GM12892 (cell line): ENCODE data around the gene LRRC27.

ENCODE experiments used
- DNase-seq: peaks from one replicate; pipeline ENCODE4 v3.0.0; 2011; ENCODE audit not compliant: insufficient read length
- FAIRE-seq: peaks from 2 replicates; lab custom pipeline; 2011; peaks lifted over from hg19 to GRCh38; lab: Jason Lieb, UNC
- POLR2A ChIP-seq: IDR thresholded peaks from 2 replicates; pipeline ENCODE4 v1.6.1; 2011; ENCODE audit warnings: low read depth, low read length, control low read depth
- POLR2AphosphoS5 ChIP-seq: IDR thresholded peaks from 2 replicates; pipeline ENCODE4 v1.6.1; 2011; ENCODE audit warnings: low read depth, low read length, control low read depth
- TAF1 ChIP-seq: IDR thresholded peaks from 2 replicates; pipeline ENCODE4 v1.6.1; 2011; ENCODE audit warnings: low read depth, mild to moderate bottlenecking, control low read depth, low read length, borderline replicate concordance

The LRRC27 gene

DNA sequence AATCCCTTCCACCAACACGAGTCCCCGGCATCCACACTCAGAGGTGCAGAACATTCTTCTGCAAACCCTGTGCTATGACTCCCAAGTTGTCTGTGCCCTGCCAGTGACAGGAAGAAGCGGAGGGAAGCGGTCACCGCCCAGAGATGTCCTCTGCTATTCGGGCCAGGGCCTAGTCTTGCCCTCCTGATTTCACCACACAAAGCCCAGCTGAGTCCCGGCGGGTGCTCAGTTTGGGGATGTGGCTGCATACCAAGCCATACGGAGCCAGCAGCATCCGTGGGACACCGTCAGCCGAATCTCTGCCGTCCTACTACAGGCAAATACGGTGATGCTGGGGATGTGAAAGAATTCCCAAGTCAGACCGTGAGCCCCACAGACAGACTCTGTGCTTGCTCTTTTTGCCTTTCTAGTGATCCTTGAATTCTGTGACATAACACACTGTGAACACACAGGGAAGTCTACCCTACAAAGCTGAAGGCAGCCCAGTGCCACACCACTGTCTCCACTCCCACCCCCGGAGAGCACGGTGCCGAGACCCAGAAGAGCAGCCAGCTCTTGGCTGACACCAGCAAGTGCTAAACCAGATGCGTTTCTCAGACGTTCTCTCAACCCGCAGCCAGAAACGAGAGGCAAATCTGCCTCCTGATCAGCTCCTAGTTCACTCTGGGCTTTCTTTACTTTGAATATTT is 26.2 kb upstream of the LRRC27 start:
- FAIRE-seq (no peak), DNase-seq (no peak)
- no peak for TF ChIP-seq POLR2A
- TF ChIP-seq POLR2AphosphoS5 = no peak
- no peak for TF ChIP-seq TAF1

DNA sequence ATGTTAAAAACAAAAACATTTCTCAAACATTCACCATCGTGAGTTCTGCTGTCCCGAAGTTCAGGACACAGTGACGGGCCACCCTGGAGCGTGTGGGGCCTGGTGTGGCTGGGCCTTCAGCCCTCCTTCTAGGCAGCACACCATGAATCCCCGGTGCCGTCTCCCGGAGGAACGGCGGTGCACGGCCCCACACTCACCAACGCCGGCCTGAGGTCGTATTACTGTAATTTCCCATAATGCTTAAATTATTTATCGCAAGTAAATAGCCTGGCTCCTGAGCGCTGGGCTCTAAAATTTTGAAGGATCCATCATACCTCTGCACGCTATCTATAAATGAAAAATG is 25.7 kb upstream of the LRRC27 start:
- TF ChIP-seq POLR2AphosphoS5 = no peak
- no peak for TF ChIP-seq POLR2A
- TF ChIP-seq TAF1 = no peak
- DNase-seq = no peak
- no peak for FAIRE-seq

DNA sequence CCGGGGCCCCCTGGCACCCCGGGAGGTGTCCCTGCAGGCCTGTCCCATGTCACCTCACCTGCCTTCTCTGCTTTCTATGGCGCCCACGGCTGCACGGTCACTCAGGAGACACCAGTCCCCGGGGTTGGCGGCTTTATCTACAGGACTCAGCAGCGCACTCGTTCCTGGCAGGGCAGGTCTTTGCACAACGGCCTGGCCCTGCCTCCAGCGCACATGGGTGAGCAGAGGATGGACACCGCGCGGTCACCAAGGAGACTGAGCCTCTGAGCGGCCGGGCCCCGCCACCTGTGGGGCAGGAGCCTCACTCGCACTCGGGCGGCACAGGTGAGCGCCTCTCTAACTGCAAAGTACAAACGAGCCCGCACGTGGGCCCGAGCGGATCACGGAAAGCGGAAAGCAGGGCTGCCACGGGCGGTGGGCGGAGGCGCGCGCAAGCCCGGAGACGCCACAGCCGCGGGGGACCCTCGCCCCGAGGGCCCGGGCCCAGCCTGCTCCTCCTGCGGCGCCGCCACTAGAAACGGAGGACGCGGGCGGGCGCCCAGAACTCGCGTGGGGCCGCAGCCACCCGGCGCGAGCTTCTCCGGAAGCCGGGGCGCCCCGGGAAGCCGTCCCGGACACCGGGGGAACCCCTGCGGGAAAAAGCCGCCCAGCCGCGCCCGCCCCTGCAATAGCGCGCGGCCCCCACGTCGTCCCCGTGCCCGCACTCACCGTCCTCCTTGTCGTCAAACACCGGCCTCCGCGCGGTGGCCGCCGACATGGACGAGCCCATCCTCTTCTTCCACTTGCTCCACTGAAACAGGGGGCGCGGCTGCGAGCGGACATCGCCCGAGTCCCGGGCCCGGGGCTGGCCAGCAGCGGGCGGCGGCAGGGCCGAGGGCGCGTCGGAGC is 24.9 kb upstream of the LRRC27 start:
- FAIRE-seq = no peak
- DNase-seq = no peak
- TF ChIP-seq POLR2A = no peak
- TF ChIP-seq TAF1 = no peak
- TF ChIP-seq POLR2AphosphoS5 = no peak

DNA sequence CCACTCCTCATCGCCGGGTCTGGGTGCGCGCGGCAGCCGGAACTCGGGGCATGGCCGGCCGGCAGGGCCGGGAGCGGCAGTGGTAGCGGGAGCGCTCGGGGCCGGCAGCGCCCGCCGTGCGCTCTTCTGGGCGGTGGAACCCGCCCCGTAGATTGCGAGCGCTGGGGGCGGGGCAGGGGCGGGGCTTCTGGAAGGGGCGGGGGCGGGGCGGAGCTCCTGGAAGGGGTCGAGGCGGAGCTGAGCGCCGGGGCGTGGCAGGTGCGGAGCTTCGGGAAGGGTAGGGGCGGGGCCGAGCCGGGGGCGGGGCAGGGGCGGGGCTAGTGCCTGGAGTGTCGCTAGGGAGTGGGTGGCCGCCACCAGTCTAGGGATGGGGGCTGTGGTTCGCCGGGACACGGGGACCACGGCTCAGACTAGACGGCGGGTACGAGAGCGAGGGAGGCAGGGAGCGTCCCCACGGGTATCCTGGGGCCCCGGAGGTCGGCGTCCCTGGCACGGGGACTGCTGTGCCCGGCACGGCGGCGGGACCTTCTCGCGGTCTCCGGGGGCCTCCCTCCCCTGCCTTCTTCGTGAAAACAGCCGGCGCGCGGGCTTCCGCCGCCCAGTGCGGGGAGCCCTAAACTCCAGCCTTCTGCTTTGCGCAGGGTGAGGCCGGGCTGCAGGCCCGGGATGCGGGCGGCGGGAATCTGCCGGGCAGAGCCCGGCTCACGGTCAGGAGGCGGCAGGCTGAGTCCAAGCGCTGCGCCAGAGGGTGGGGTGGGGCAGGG is 24.0 kb upstream of the LRRC27 start, which contains the start of gene STK32C:
TSS of gene STK32C (minus strand) at position 128 of the 764 bp plus-strand sequence. CDS start at position 11, 117 bp downstream.
- FAIRE-seq = no peak
- peak; percentile 96 for DNase-seq
- TF ChIP-seq POLR2A = no peak
- no peak for TF ChIP-seq POLR2AphosphoS5
- TF ChIP-seq TAF1 = no peak

DNA sequence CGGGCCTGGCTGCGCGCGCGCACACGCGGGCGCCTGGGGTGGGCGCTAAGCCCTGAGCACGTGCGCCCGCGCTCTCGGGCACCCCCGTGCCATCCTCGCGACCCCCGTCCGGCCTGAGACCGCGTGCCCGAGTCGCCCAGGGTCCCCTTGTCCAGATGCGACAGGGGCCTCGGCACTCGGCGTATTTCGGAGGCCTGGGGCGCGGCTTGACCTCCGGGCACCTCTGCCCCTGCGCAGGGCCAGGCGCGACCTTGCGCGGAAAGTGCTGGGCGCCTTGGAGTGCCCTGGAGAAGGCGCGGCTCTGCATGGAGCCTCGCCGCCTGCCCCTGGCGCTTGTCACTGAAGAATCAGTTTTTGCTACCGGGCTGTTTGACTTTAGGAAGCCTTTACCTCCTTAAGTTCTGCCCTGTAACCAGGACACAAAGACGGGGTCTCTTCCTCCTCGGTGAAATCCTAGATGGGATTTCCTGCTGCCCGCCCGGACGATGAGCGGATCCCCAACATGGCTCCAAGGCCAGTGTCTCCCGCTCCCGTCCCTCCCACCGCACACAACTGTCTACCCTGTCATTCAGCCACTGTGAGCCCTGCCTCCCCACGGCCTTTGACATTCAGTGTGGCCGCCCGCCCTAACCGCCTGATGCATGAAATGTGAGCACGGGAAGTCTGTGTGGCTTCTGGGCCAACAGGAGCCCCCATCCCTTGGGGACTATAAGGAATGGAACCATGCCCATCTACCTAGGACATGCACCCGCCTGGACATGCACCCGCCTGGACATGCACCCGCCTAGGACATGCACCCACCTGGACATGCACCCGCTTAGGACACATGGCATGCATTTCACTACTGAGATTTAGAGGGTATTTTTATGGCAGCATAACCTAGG is 23.2 kb upstream of the LRRC27 start:
- TF ChIP-seq POLR2AphosphoS5 (no peak), TAF1 (no peak), POLR2A (no peak)
- FAIRE-seq = no peak
- DNase-seq = no peak

DNA sequence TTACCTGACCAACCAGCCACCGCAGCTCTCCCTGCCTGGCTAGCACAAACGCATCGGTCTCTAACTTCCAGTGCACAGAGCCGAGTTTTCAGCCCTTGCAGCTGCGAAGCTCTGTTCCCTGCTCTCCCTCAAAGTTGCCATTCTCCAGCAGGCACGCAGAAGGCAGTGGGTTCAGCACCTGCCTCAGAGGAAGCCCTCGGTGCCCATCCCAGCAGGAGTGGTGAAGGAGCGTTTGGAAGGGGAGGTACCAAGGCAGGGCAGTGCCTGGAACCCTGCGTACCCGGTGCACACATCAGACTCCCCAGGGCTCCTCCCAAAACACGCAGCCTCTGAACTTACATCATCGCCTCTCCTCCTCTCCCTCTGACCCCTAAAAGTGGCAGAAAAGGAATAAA is 22.5 kb upstream of the LRRC27 start:
- TF ChIP-seq POLR2A = no peak
- FAIRE-seq = no peak

DNA sequence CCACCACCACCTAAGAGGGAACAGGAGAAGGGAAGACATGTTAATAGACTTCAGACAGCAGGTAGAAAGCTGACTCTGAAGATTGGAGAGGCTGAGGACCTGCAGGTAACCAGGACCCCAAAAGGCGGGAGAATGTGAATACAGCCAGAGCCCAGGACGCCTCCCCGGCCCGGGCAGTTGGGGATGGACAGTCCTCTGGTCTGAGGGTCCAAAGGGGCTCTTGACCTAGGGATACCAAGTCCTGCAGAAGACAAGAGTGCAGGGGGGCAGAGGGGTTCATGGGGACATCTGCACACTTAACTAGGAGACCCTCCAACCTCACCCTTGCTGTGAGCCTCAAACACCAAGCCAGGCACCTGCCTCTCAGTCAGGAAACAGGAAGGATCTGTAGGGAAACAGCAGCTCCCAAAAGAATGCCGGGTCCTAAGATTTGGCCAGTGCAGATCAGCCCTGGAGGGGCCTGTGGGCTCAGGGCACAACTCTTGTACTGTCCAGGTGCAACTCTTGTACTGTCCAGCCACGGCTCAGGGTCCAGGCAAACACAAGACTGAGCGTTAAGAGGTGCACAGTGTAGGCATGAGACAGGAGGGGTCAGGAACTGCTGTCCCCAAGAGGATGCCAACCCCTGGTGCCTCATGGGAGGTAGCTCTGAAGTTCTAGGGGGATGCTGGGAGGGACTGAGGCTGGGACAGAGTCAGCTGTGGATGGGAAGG is 22.0 kb upstream of the LRRC27 start:
- TF ChIP-seq POLR2AphosphoS5 (no peak), TAF1 (no peak), POLR2A (no peak)
- FAIRE-seq (no peak), DNase-seq (no peak)

More for the DNA sequence above, 22.5 kb upstream of the LRRC27 start:
- no peak for DNase-seq

DNA sequence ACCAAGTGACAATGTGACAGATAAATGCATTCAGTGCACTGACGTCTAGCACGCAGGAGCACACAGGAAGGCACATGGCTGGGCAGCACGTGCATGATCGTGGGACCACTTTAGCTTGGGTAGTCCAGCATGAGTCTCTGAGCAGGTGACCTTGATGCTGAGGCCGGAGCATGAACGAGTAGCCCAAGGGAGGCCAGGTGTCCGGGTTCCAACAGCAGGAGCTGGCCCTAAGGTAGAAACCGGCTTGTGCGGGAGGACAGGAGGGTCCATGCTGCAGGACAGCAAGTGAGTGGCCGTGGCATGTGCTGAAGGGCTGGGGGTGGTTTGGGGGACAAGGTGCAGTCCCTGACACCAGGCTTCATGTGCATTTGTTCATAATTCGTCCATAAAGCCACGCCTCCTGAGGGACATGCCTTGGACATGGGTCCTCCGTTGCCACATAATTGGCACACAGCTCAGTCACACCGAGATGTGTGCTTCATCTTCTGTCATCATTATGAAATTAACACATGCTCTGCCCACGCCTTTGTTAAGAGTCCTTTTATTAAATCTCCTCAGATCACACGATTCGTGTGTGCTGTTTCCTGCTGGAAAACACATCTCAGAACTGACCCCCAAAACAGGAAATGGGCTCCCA is 21.2 kb upstream of the LRRC27 start:
- FAIRE-seq (no peak), DNase-seq (no peak)
- TF ChIP-seq POLR2AphosphoS5 = no peak
- no peak for TF ChIP-seq TAF1
- TF ChIP-seq POLR2A = no peak

DNA sequence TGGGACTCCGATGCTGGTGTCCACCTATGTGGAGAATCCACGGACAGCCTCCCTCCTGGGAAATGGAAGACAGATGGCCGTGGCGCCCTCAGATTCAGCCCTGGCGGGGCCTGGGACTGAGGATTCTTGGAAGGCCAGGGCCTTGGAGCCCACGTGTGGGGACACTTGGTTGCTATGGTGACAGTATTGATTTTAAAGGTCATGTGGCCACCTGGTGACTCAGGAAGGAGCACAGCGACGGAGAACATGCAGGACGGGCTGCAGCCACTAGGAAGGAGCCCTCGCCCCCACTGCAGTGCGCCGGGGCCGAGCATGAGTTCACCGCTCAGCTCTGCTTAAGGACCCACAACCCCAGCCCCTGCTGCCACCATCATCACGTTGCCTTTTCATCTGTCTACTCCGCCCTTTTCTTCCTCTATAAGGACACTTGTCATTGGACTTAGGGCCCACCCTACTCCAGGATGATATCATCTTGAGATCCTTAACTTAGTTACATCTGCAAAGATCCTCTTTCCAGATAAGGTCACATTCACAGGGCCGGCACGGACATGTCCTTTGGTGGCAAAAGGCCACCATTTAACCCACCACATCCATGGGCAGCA is 20.6 kb upstream of the LRRC27 start:
- DNase-seq = no peak
- FAIRE-seq = no peak

More for the DNA sequence above, 20.6 kb upstream of the LRRC27 start:
- no peak for TF ChIP-seq POLR2A
